DMS53 treated with DMSO at 0.1 percent for 48 hours (cell line): ENCODE data around the gene ZMYM3.

ENCODE experiments used
- DNase-seq: peaks from one replicate; lab custom pipeline; 2025; ENCODE audit not compliant: unreplicated experiment; lab: John Stamatoyannopoulos, UW

Gene ZMYM3

DNA sequence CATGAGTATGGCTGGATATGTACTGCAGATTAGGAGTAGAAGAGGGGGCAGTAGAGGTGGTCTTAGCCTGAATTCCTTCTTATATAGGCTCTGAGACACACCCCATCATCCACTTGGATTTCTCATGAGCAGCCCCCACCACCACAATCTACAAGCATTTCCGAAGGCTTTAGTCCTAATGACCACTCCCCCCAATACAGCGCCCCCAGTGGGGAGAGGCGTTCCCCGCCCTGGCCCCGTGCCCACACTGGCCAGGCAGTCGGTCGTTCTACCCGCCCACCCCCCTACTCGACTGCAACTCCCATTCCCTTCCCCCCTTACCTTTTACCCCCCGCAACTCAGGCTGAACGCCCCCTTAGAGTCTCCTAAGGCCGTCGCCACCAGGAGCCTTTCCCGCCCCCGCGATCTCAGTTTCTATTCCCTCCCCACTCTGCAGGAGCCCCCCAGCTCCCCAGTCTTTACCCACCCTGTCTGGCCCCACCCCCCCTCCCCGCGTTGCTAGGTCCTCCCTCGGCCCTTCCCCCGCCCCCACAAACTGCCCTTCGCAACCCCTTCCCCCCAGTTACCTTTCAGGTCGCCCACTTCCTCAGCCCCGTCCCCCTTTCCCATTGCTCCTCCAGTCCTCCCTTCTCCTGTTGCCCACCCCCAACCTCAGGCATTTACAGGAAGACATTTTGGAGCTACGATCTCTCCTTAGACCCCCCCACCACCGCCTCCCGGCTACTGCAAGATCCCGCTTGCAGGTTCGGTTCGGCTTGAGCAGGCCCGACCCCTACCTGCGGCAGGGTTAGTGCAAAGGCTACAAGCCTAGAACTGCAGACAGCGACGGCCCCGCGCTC lies 468 bp downstream of the ZMYM3 start:
- DNase-seq: no peak

DNA sequence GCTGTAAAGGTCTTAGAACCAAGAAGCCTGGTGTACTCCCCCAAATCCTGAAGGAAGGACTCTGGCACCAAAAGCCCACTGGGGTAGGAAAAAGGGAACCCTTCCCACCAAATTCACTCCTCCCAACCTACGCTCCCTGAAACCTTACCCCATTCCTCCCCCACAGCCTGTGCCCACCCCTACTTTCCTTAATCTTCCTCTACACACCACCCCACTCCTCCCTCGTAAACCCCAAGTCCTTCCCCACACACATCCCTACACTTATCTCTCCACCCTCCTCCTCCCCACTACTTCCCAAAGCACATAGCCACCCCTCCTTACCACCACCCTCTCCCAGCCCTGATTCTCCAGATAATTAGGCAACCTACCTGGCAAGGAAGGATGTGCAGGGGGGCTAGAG lies 1.7 kb downstream of the ZMYM3 start:
- DNase-seq: no peak

DNA sequence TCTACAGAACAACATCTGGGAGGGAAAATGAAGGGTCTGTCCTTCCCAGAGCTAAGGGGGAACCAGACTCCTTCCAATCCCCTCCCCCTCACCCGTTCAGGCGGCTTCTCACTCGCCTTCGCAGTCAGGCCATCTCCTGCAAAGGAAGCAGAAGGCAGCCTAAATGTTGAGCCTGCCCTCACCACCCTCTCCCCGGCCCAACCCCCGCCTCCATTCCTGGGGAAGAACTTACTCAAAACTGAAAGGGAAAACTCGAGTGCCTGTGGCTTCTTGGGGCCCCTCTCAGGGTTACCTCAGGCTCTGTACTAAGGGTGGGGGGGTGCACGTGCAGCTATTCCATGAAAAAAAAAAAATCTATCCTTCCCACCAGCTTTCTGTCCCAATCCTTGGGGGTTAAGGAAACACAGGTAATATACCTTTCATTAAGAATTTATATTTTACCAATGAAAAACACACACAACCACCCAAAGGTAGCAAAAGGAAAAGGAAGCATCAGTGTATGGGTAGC lies 2.4 kb downstream of the ZMYM3 start:
- DNase-seq: no peak

DNA sequence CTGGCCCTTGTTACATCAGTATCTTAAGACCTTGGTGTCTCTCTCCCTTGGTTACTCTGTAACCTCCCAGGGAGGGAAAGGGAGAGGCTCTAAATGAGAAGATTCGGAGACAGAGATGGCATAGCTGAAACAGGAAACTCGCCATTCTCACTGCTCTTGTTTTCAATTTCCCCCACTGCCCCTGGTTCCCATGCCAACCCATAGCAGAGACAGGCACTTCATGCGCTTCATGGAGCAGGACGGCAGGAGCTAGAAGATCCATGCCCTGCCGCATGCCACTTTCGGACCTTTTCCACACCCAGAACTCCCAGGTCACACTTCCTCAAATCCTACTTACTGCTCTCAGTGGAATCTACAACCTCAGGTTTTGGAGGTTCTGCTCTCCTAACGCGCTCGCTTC lies 3.1 kb downstream of the ZMYM3 start:
- DNase-seq: no peak

DNA sequence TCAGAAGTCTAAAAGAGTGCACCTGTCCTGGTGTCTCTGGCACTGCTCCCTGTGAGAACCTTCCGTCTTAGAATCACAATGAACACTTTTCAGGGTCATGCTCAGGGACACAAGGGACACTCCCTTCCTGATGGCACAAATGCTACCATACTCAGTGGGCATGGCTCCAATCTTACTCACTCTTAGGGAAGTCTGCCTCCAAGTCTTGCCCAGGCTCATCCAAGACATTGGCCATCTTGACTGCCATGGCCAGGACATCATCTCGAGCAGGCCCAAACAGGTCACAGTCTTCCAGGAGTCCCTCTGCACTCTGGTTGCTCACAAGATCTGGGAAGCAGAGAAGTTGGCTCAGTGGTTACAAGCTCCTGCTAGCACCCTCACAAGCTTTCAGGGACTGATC lies 8.8 kb downstream of the ZMYM3 start:
- no peak for DNase-seq

DNA sequence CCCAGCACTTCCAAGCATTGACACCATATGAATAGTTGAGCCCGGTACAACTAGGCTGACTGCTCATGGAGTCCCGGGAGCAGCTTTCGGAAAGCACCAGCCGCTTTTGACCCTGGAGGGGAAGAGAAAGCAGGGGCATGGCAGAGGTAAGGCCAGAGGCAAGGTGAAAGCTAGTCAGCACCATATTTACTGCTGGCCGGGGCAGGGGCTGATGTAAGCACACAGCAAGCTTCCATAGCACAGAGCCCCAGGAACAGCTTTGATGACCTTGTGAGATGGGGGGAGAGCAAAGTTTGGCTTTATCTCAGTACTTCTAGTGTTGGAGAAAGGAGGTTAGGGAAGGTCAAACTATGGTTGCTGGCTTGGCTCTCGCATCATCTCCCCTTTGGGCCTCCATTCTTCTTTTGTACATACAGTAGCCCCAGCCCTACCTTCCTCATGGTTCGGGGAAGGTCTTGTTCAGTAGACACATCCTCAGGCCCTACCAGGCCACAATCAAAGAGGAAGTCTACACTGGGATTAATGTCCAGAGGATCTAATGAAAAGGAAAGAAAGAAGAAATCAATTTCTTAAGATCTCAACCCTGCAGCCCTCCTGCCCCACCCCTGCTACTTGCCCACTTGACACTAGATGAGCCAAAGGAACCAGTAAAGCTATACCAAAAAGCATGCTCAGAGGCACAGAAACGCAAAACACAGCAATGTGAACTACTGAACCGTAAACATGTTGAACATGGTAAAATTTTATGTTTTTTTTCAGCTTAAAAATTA lies 9.4 kb downstream of the ZMYM3 start:
- no peak for DNase-seq

DNA sequence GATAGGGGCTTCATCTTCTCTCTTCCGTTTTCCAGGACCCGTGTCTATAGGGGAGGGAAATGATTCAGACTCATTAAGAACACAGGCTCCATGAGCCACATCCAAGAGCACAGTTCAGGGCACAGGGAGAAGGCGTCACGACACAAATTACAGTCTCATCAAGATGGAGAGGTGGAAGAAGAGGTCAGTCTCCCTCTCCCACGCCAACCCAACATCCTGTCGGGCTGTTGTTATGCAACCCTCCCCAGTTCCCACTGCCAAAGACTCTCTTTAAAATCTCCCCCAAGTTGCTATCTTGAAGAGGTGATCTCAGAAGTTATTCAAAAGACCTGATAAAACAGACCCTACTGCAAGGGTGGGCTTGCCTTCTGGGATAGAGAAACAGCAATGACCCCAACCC lies 12.6 kb downstream of the ZMYM3 start:
- DNase-seq: no peak

DNA sequence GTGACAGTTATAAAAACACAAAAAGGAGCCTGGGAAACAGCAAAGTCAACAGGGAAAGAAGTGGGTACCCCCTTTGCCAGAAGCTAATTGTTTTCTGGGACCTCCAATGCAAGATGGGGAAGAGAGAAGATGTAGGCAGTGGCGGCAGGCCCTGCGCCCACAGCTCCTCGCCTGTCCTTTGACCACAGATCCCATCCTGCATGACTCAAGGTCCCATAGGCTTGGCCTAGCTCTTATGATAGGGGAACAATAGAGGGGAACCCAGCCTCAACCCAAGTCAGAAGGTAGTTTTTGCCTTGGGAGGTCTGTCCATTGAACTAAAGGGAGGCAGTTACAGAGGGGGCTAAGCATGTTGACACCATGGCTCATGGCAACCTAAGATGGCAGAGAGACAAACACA lies 14.2 kb downstream of the ZMYM3 start:
- no peak for DNase-seq

DNA sequence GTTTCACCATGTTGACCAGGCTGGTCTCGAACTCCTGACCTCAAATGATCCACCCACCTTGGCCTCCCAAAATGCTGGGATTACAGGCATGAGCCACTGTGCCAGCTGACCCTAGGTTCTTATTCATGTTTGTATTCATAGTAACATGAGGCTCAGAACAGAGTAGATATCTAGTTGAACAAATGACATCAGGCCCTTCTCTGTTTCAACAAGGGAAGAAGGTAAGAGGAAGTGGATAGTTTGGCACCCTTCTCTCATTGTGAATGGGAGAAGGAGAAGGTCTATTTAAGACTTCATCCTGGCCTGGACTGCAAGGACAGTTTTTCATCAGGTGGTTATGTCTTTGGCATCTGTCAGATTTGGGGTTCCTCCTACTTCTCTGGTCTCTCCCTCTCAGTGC lies 17.1 kb downstream of the ZMYM3 start:
- no peak for DNase-seq

DNA sequence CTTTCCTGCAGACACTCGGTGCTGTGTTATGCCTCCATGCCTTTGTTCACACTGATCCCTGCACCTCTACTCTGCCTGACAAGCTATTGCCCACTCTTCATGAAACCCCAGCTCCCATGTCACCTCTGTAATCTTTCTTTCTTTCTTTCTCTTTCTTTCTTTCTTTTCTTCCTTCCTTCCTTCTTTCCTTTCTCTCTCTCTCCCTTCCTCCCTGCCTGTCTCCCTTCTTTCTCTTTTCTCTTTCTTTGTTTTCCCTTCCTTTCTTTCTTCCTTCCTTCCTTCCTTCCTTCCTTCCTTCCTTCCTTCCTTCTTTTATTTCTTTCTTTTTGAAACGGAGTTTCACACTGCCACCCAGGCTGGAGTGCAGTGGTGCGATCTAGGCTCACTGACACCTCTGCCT lies 18.5 kb downstream of the ZMYM3 start:
- no peak for DNase-seq

DNA sequence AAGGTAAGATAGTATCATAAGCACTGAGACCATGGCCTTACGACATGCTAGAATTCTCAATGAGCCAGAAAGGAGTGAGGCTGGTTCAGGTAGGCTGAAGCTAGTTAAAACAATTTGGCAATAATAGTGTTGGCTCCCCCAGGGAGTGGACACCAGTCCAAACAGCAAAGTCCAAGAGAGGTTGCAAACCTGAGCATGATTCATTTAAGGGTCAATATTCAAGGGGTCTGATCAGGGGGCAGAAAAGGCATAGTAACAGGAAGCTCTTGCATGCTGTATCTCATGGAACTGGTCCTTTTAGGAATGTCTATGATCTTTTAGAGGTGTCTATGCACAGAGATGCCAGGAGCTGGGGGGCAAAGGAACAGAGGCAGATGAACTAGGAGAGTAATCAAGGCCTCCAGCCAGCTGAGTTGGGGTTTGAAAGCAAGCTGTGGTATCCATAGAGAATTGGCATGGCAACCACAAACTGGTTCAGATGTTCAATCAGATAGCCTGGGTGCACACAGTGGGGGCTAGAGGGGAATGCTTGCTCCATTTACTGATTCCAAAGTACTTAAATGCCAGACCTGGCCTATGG lies 25.8 kb downstream of the ZMYM3 start:
- DNase-seq: no peak

DNA sequence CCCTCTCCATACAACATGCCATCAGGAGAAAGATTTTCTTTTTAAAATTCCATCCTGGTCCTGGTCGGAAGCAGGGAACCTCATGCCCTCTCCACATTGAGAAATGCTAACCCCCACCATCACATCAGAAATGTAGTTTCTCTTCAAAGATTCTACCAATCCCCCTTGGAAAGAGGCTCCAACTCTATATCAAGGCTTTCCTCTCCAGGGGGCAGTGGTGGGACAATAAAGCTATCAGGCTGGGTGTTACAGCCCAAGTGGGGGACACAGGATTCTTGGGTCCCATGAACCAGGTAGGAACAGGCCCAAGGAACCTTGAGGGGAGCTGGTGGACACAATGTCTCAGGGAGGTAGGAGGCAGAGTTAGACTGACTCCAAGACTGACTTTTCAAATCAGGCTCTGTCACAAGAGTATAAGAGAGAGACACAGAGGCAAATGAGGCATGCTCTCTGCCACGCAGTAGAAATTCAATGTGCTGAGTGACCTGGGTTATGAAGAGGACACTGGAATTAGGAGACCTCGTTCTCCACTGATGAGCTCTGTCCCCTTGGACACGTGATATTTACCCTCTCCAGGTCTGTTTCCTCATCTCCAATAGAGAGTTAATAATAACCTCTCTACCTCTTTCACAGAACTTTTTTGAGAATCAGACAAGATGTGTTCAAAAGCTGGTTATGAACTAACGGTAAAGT lies 26.4 kb downstream of the ZMYM3 start:
- no peak for DNase-seq

DNA sequence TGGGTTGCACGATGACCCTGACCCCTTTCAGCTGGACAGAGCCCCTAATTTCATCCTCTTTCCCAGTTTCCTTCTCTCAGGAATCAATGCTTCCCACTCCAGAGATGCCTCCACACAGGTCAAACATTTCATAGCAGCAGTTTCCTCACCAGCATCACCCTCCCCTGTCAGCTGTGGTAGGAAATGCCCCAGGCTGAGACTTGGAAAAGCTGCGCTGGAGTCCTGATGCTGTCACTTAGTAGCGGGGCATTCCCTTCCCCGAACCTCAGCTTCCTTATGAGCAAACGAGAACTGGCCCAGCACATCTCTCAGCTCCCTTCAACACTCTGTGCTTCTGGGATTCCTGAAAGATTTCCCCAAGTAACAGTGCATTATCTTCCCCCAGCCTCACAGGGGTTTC lies 28.3 kb downstream of the ZMYM3 start:
- DNase-seq: no peak

DNA sequence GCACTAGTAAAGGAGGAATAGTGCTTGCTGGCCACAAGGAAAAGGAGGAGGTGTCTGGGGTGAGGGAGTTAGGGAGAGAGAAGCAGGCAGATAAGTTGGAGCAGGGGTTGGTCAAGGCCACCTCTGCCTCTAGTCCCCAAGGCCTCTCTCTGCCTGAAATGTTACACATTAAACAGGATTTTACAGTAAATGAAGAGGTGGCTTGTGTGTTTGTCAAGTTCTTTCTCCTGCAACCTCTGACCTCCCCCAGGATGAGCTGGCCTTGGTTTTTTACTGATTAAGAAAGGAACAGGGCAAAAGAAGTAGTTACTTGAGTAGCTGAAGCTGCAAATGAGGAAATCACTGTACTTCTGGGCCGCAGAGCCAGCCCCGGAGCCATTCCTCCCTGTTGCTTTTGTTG lies 28.9 kb downstream of the ZMYM3 start:
- no peak for DNase-seq

DNA sequence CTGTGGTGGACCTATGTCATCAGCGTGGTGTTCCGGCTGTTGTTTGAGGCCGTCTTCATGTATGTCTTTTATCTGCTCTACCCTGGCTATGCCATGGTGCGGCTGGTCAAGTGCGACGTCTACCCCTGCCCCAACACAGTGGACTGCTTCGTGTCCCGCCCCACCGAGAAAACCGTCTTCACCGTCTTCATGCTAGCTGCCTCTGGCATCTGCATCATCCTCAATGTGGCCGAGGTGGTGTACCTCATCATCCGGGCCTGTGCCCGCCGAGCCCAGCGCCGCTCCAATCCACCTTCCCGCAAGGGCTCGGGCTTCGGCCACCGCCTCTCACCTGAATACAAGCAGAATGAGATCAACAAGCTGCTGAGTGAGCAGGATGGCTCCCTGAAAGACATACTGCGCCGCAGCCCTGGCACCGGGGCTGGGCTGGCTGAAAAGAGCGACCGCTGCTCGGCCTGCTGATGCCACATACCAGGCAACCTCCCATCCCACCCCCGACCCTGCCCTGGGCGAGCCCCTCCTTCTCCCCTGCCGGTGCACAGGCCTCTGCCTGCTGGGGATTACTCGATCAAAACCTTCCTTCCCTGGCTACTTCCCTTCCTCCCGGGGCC lies 29.7 kb downstream of the ZMYM3 start:
- no peak for DNase-seq

DNA sequence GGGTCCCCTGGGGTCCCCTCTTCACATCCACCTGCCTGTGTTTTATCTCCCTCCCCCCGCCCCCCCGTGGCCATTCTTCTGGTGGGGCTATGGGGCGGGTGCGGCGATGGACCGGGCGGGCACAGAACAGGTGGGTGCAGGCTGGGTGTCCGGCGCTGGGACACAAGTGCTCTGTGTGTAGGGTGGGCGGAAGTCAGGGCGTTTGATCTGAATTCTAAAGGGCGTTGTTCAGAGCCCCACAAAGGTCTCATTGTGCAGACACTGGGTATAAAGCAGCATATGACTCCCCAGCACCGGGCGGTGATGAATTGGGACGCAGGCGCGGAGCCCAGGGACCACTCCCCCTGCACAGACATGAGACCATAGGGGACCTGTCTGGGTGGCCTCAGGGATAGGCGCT lies 31.0 kb downstream of the ZMYM3 start, which contains the start of gene GJB1:
TSS of gene GJB1 (plus strand) at position 296 of the 400 bp plus-strand sequence. CDS start 484 bp downstream, outside the sequence.
- DNase-seq: no peak

DNA sequence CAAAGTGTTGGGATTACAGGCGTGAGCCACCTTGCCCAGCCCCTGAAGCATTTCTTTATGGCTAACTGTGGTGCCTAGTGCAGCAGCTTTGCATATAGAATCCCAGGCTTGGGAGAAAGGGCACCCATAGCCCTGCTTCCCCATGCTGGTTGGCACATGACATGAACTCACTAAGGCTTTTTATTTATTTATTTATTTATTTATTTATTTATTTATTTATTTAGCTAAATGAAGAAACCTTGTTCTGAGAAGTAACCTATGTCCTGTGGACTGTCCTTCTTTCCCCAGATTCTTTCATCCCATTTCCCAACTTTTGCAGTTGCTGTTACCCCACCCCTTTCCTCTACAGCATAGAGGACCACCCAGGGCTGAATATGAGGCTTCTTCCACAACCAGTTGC lies 32.8 kb downstream of the ZMYM3 start:
- DNase-seq: no peak

DNA sequence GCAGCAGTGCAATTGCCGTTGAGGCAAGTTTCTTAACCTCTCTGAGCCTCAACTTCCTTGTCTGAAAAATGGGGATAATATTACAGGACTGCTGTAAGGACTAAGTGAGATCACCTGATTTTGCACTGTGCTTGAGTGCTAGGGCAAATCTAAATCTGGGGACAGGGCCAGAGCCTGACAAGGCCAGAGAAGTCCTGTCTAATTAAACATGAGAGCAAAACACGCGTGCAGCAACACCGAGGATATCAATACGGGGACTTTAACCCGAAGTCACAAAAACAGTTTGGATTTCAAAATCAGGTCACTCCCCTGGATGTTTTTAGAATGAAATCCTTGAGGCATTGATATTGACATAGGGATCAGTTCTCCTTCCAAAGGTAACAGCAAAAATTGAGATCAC lies 36.6 kb downstream of the ZMYM3 start:
- no peak for DNase-seq

DNA sequence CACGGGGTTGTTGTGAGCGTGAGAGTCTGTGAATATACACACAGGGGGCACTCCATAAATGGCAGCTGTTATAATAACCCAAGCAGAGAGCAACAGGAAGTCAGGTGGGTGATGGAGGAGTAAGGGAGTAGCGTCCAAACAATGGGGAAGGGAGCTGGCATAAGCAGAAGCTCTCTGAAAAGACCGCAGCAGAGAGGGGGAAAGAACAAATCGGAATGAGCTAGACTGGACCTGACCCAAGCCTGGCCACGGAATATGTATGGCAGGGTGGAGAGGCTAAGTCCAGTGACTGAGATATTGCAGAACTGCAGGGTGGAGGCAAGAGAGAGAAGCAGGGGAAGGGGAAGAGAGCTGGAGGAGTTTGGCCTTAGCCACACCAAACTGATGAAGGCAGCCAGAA lies 37.5 kb downstream of the ZMYM3 start:
- DNase-seq: peak; percentile 82

DNA sequence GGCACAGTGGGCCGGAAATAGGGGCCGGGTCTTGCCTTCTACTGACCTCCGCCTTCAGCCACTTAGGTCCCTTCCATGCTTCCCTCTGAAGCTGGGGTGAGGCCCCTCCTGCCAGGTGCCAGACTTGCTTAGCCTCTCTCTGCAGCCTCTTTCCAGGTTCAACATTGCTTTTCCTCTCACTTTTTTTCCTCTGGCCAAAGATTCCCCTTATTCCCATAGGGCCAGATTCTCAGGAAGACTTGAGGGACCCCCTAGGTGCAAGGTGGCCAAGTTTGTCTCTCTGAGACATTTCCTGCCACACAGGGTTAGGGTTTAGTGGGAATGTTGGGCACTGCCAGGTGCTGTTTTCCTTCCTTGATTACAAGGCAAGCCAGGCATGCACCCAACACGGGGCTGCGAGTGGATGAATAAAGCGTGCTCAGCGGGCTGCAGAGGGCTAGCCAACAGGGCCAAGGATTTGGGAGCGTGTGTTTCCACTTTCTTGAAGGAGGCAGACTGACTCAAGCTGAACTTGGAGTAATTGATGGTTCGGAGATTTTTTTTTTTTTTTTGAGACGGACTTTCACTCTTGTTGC lies 38.5 kb downstream of the ZMYM3 start:
- DNase-seq: peak; percentile 48
